Measurements from ENCODE around the gene TNS1. TPM values are rescaled to one million over a fixed set of nuclear protein-coding genes. Genes with fewer than 3 reads are reported as not detected.

Gene TNS1
- total RNA-seq, 2 donors from 2014 or later = 20.6 to 164 TPM

- no peak for DNase-seq
- TF ChIP-seq, protein P1, sequence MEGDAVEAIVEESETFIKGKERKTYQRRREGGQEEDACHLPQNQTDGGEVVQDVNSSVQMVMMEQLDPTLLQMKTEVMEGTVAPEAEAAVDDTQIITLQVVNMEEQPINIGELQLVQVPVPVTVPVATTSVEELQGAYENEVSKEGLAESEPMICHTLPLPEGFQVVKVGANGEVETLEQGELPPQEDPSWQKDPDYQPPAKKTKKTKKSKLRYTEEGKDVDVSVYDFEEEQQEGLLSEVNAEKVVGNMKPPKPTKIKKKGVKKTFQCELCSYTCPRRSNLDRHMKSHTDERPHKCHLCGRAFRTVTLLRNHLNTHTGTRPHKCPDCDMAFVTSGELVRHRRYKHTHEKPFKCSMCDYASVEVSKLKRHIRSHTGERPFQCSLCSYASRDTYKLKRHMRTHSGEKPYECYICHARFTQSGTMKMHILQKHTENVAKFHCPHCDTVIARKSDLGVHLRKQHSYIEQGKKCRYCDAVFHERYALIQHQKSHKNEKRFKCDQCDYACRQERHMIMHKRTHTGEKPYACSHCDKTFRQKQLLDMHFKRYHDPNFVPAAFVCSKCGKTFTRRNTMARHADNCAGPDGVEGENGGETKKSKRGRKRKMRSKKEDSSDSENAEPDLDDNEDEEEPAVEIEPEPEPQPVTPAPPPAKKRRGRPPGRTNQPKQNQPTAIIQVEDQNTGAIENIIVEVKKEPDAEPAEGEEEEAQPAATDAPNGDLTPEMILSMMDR (IDR thresholded peaks at IDR 0.05) = no peak
- Histone ChIP-seq H3K27me3 (no peaks in the 10 kb centered on the region), H3K4me1 (no peaks in the 10 kb centered on the region), H3K4me3 (no peak overlapping the region), H3K9ac (ENCODE audit: low read depth in 2 of 2, low read length in 2 of 2) (no peak overlapping the region), H3K9me3 (no peaks in the 10 kb centered on the region), H3K27ac (no peak overlapping the region), H3K36me3 (no peaks in the 10 kb centered on the region)
- intact Hi-C loops (cut with DNase I) = no loop called here
Observed at GRCh38 chr2:218022851-218023530, 20.2 kb upstream of the TNS1 start.

DNA sequence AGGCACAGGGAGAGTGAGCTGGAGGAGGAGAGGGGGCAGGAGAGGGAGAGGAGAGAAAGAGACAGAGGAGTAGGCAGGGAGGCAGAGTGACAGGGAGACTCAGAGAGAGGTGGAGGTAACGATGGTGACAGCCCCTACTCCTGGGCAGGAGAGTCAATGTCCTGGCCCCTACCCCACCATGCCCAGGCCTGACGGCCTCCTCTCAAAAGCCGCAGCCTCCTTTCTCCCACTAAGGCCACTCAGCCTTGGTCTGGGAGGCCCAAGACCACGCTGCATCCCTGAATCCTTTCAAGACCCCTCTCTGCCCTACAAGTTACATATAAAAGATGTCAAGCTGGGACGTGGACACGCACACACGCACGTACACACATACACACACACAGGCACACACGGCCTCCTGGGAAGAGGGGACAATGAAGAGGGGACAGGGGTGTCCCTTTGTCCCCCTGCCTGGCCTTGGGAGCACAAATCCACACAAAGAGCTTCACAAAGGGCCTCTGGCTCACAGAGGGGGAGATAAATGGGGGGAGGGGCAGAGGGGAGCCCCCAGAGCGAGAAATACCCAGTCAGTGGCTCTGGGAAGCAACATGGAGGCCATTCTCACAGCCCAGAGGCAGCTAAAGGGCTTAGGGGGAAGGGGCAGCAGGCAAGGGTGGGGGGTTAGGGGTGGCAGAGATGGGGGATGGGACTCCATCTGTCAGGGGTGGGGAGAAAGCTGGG, 19.5 kb upstream of the TNS1 start:
- Histone ChIP-seq H3K36me3 (no peaks in the 10 kb centered on the region), H3K9ac (ENCODE audit: low read depth in 2 of 2, low read length in 2 of 2) (no peak overlapping the region), H3K4me1 (no peaks in the 10 kb centered on the region), H3K27me3 (no peaks in the 10 kb centered on the region), H3K4me3 (no peak overlapping the region), H3K27ac (no peak overlapping the region), H3K9me3 (no peaks in the 10 kb centered on the region)
- TF ChIP-seq, protein P1 (IDR thresholded peaks at IDR 0.05) = no peak
- intact Hi-C loops (cut with DNase I) = no loop called here
- no peak for DNase-seq

DNA sequence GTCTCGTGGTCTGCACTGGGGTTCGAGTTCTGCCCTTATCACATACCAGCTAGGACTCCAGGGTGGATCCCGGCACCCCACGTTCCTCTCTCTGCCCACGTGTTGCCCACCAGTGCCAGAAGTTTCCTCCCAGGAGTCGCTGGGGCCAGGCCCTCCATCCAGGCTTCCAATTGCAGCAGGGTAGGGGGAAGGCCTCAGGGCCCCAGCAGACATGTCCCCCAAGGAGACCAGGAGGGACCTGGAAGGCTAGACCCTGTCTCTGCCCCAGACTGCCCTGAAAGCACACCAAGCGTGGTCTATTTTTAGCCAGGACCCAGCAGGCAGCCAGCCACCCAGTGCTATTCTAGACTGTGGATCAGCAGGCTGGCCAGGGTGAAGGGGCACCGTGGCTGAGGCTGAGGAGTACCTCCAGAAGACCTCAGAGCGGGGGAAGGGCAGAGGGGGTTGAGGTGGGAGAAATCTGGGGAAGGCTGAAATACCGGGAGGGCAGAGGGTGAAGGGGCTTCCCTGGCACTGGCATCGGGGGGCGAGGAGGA, 18.8 kb upstream of the TNS1 start:
- DNase-seq = no peak
- intact Hi-C loops (cut with DNase I) = no loop called here
- H3K27me3 ChIP-seq = no peaks in the 10 kb centered on the region

DNA sequence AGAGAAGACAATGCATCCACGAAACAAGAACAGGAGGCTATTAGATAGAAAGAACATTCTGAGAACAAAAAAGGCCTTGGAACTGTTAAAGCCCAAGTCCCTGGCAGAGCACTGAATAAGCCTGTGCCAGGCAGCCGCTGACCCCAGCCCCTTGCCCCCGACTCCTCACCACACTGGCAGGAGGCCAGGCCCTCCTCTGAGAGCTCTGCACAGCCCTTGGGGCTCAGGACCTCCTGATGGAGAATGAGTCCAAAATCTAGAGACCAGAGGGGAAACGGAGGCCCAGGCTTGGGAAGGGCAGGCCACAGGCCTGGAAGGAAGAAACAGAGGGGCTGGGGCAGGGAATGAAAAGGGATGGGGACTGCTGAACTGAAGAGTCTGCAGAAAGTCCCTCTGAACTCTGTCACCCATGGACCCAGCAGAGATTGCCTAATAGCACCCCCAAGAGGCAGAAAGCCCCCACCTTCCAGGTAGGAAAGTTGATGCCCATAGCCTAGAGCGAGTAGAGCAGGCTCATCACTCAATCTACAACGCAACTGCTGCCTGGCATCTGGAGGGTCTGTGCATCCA, 18.3 kb upstream of the TNS1 start:
- intact Hi-C loops (cut with DNase I) = no loop called here
- TF ChIP-seq, protein P1 (IDR thresholded peaks at IDR 0.05) = no peak
- no peaks in the 10 kb centered on the region for H3K4me1 ChIP-seq
- H3K27ac ChIP-seq = no peak overlapping the region
- H3K4me3 ChIP-seq = no peak overlapping the region
- H3K27me3 ChIP-seq = no peaks in the 10 kb centered on the region
- DNase-seq = no peak
- H3K36me3 ChIP-seq = no peaks in the 10 kb centered on the region
- H3K9me3 ChIP-seq = no peaks in the 10 kb centered on the region
- no peak overlapping the region for H3K9ac ChIP-seq (ENCODE audit: low read depth in 2 of 2, low read length in 2 of 2)

More for the DNA sequence above, 18.8 kb upstream of the TNS1 start:
- no peak overlapping the region for H3K4me3 ChIP-seq
- no peaks in the 10 kb centered on the region for H3K36me3 ChIP-seq
- H3K4me1 ChIP-seq = no peaks in the 10 kb centered on the region
- TF ChIP-seq, protein P1 (IDR thresholded peaks at IDR 0.05) = no peak
- no peak overlapping the region for H3K9ac ChIP-seq (ENCODE audit: low read depth in 2 of 2, low read length in 2 of 2)
- H3K27ac ChIP-seq = no peak overlapping the region
- H3K9me3 ChIP-seq = no peaks in the 10 kb centered on the region

- no peak overlapping the region for H3K9ac ChIP-seq (ENCODE audit: low read depth in 2 of 2, low read length in 2 of 2)
- no peak overlapping the region for H3K4me3 ChIP-seq
- H3K27ac ChIP-seq = no peak overlapping the region
- DNase-seq = no peak
- TF ChIP-seq, protein P1 (IDR thresholded peaks at IDR 0.05) = no peak
- no peaks in the 10 kb centered on the region for H3K9me3 ChIP-seq
- no peaks in the 10 kb centered on the region for H3K4me1 ChIP-seq
- no peaks in the 10 kb centered on the region for H3K36me3 ChIP-seq
- H3K27me3 ChIP-seq = no peaks in the 10 kb centered on the region
- intact Hi-C loops (cut with DNase I) = no loop called here
Observed at GRCh38 chr2:218020281-218020680, 17.5 kb upstream of the TNS1 start.

Measured in colonic mucosa (tissue), 4 donors.